ENCODE measurements around the gene FAF1.

- TF ChIP-seq CTCF (IDR thresholded peaks at IDR 0.05; ENCODE audit: low read depth, low read length) (no peak), EZH2phosphoT487 (IDR thresholded peaks at IDR 0.05; ENCODE audit: low read depth) (no peak)
Measured at GRCh38 chr1:50564417-50564816, 395.6 kb downstream of the FAF1 start.

All from OCI-LY3 (cell line).